ENCODE measurements around the gene AHNAK.
A peak's percentile ranks its signal among the peaks of the same experiment; 100 is the strongest.
"Not testable (repeated sequence)": the region's sequence is repeated elsewhere in the genome, so short reads cannot be mapped to it uniquely, and the experiment has no call there.

AHNAK gene, protein sequence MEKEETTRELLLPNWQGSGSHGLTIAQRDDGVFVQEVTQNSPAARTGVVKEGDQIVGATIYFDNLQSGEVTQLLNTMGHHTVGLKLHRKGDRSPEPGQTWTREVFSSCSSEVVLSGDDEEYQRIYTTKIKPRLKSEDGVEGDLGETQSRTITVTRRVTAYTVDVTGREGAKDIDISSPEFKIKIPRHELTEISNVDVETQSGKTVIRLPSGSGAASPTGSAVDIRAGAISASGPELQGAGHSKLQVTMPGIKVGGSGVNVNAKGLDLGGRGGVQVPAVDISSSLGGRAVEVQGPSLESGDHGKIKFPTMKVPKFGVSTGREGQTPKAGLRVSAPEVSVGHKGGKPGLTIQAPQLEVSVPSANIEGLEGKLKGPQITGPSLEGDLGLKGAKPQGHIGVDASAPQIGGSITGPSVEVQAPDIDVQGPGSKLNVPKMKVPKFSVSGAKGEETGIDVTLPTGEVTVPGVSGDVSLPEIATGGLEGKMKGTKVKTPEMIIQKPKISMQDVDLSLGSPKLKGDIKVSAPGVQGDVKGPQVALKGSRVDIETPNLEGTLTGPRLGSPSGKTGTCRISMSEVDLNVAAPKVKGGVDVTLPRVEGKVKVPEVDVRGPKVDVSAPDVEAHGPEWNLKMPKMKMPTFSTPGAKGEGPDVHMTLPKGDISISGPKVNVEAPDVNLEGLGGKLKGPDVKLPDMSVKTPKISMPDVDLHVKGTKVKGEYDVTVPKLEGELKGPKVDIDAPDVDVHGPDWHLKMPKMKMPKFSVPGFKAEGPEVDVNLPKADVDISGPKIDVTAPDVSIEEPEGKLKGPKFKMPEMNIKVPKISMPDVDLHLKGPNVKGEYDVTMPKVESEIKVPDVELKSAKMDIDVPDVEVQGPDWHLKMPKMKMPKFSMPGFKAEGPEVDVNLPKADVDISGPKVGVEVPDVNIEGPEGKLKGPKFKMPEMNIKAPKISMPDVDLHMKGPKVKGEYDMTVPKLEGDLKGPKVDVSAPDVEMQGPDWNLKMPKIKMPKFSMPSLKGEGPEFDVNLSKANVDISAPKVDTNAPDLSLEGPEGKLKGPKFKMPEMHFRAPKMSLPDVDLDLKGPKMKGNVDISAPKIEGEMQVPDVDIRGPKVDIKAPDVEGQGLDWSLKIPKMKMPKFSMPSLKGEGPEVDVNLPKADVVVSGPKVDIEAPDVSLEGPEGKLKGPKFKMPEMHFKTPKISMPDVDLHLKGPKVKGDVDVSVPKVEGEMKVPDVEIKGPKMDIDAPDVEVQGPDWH (N-terminal part only)

DNA sequence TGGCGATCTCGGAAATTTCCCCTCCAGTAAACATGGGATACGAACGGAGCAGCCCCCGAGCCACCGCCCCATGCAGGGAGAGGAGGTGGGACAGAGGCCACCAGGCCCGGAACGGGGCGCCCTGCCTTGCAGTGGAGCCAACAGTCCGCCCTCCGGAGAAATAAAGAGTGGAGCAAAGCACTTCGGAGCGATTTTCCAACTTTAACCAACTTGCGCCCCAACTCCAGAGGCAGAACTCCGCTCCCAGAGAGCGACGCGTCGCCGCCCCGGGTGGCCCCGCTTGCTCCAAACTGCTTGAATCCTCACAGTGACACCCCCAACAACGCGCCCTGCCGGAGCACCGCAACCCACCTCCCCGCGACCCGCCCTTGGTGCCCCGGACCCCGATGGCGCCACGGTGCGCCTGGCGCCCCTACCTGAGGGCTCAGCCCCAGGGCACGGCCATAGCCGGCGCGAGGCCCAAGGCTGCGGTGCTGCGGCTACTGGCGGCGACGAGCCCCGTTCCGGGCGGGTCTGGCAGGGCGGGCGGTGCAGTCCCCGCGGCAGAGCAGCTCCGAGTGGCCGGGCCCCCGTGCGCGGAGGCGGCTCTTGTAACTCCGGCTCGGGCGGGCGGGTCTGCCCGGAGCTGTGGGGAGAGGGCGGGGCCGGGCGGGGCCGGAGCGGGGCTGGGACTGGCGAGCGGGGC, at the start of gene AHNAK:
Gene AHNAK (minus strand): TSS at position 563 of the 685 bp plus-strand sequence. CDS start 10,708 bp downstream, outside the sequence.
- DNase-seq (ENCODE audit: low read depth): peak; percentile 51

DNA sequence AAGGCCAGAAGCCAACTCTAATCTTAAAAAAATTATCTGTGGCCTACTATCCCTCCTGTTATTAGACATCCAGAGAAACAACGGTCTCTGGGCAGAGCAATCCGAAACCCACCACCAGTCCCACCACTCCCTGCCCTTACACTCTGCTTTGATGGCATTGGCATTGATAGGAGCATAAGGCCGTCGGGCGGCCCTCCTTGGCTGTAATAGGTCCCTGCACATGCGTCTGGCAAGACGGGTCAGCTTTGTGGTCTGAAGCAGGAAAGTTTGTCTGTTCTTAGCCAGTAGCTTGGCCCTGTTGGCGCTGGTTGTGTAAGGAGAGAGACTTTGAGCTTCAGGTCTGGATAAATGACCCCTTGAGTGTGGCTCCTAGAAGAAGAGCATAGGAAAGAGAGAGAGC, 48.5 kb upstream of the AHNAK start:
- DNase-seq (ENCODE audit: low read depth): no peak

DNA sequence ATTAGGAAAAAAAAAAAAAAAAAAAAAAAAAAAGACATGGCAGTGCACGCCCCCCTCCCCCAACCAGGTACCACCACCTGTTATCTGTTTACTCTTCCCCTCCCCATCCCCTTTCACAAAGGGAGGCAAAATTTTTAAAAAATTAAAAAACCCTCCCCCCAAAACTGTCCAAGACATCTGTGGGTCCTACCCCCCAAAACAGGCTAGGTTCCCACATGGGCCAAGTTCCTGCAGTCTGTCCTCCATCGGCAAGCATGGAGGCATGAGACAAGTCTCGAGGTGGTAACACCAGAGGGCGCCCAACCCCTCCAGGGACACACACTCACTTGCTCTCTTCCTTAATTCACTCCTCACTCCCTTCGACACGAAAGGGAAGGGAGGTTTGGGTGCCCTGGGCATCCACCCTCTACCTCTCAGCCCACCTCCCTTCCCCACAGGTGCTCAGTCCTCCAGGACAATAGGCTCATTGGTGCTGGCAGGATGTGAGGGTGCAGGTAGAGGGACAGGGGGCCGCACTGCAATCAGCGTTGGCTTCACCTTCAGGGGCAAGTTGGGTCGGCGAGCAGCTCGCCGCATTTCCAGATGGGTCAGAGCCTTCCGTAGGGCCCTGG, 46.9 kb upstream of the AHNAK start:
- DNase-seq (ENCODE audit: low read depth): peak; percentile 70

DNA sequence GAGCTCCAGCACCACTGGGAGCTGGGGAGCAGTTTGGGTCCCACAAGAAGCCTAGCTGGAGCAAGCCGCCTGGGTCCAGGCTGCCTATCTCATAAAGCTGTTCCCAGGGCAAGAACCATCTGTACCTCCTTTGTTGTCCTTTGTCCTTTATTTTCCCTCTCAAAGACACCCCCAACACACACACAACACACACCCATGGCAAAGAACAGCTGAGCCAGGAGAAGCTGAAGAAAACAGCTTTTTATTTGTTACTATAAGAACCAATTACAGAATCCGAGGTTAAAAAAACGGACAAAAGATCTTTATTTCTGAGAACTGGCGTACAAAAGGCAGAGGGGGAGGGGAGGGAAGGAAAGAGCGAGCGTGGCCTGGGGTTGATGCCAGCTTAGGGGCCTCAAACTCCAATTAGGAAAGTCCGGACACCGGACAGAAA, 46.4 kb upstream of the AHNAK start:
- DNase-seq (ENCODE audit: low read depth): no peak

DNA sequence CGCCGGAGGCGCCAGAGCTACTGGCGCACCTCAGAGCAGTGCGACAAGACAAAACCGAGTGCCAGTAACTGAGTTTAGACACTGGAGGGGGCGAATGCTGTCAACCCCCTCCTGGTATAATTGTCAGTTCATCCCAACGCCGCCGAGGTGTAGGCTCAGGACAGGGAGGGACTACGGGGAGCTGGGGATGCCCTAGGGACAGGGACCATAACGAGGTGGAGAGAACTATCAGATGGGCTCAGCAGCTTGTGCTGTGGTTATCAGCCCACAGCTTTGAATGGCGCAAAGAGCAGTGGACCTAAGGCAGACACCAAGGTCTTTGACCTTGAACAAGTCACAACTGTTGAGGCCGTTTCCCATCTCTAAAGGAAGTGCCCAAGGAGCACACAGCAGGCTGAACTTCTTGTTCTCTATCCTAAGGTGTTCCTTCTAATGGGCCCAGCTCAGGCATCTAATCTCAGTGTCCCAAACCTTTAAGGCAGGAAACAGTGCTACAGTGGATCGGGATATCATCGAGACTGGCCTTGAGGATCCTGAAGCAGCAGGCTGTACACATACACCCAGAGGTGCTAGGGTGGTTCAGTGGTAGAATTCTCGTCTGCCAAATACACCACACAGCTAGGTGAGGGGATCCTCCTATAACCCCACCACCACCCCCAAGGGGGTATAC, 45.7 kb upstream of the AHNAK start:
- DNase-seq (ENCODE audit: low read depth): no peak

DNA sequence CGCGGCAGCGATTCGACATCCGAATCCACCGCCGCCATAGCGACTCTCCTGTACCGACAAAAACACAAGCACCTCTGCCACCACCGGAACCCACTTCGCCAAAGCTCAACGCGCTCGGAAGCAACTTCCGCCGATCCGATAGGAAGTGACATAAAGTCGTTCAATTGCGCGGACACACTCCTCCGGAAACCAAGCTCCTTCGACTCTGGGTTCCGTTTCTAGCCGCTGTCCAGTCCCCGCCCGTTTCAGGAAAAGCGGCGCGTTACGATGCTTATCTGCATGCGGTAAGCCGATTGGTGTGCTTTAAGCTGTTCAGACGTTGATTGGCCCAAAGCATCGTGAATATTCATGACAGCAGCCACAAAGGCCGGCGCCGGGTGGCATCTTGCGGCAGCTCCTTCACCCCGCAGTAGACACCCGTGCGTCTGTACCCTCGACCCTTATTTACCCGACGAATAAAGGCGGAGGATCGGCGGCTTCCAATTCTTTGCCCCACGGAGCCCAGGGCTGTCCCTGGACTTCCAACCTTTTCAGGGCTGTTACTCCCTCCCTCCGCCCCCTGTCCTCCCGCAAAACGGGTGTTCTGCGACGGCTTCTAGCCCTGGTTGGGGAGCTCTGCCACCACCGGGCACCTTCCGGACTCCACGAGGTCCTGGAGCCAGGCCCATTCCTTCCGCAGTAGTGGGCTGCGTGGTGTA, 45.0 kb upstream of the AHNAK start, which contains the start of gene TUT1:
Gene TUT1 (minus strand): TSS at position 76 of the 698 bp plus-strand sequence. CDS start 38 bp downstream, at position 38.
- DNase-seq (ENCODE audit: low read depth): peak; percentile 92

DNA sequence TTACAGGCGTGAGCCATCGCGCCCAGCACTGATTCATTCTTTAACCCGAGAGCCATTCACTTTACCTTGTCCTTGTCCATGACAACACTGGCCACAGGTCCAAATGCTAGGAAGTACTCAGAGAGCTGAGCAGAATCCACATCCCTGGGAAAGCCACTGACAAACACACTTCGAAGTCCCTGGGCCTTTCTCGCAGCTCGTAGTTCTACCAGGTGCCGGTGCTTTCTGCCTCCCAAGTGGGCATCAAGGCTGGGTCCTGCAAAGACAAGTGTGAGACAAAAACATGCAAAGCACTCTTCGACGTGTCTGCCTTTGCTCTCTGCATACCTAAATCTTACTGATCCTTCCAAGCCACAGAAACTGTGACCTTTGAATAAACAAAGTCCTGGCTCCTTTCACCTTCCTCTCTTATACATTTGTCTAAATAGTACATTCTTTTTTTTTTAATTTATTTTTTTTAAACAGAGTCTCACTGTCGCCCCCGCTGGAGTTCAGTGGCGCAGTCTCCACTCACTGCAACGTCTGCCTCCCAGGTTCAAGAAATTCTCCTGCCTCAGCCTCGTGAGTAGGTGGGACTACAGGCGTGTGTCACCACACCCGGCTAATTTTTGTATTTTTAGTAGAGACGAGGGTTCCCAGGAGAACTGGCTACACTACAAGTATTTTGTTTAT, 42.5 kb upstream of the AHNAK start:
- DNase-seq (ENCODE audit: low read depth): no peak

DNA sequence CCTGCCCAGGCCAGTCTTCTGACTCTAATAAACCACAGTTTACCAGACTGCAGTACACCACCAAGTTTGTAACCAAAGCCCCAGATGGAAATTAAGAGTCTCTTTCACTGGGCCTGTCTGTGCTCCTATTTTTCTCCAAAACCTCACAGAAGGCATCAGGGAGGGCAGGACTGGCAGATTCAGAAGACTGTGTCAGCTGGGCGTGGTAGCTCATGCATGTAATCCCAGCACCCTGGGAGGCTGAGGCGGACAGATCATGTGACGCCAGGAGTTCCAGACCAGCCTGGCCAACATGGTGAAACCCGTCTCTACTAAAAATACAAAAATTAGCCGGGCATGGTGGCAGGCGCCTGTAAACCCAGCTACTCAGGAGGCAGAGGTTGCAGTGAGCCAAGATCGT, 38.8 kb upstream of the AHNAK start:
- not testable (repeated sequence) for DNase-seq (ENCODE audit: low read depth)

DNA sequence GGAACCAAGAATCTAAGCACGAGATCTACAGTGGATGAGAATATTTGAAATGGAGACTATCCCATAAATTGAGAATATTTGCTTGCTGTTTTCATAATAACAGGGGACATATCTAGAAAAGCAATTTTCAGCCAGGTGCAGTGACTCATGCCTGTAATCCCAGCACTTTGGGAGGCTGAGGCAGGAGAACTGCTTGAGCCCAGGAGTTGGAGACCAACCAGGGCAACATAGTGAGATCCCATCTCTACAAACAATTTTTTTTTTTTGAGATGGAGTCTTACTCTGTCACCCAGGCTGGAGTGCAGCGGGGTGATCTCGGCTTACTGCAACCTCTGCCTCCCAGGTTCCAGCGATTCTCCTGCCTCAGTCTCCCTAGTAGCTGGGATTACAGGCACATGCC, 35.1 kb upstream of the AHNAK start:
- not testable (repeated sequence) for DNase-seq (ENCODE audit: low read depth)

DNA sequence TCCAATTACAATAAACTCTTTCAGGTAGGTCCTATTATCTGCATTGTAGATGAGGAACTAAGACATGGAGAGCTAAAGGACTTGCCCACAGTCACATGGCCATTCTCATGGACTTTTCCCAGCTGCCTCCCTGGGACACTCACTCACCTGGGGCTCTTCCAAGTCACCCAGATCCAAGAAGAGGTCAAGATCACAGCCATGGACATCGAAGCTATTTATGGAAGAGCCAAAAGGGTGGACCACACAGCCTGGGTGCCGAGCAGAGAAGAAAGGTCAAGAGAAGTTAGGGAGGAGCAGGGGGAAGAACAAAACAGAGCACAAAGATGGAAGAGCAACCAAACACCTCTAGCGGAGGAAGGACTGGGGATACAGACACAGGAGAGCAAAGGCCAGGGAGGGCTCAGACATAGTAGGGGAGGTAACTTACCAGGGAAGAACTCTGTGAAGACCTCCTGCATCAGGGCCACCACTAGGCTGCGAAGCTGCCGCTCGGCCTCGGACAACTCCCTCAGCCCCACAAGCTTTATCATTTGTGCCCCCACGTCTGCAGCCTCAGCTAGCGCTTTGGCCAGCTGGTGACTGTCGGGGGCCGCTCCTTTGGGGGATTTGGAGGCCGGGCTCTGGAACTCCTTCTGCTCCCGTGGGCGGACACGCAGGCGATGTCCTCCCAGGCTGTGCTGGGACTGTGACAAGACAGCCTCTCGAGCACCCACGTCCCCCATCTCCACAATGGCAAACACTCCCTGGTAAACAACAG, 34.5 kb upstream of the AHNAK start:
- no peak for DNase-seq (ENCODE audit: low read depth)

DNA sequence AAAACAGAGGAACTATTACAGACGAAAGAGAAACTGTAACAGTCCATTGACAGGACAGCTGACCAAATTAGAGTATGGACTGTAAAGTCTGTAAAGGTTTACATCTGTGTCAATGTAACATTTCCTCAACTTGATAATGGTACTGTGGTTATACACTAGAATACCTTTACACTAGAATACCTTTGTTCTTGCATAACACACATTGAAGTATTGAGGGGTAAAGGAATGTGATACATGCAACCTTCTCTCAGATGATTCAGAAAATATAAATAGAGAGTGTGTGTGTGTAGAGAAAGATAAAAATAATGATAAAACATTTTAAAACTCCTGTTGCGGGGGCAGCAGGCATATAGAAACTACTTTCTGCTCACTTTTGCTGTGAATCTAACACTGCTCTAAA, 32.6 kb upstream of the AHNAK start:
- no peak for DNase-seq (ENCODE audit: low read depth)

DNA sequence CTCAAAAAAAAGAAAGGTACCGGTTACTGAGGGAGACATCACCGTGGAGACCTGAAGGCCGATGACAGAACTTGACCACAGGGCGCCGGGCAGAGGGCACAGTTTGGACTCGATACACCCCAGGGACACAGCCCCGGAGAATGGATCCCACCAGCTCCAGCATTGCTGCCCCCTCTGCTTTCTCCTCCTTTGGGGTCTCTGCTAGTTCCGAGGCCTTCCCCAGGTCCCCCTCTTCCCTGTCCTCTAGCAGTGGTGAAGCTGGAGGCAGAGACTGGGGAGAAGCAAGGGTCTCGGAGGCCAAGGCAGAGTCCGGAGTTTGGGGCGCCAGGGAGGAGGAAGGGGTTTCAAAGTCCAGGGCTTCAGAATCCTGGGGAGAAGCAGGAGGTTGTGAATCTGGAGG, 31.9 kb upstream of the AHNAK start:
- DNase-seq (ENCODE audit: low read depth): no peak

DNA sequence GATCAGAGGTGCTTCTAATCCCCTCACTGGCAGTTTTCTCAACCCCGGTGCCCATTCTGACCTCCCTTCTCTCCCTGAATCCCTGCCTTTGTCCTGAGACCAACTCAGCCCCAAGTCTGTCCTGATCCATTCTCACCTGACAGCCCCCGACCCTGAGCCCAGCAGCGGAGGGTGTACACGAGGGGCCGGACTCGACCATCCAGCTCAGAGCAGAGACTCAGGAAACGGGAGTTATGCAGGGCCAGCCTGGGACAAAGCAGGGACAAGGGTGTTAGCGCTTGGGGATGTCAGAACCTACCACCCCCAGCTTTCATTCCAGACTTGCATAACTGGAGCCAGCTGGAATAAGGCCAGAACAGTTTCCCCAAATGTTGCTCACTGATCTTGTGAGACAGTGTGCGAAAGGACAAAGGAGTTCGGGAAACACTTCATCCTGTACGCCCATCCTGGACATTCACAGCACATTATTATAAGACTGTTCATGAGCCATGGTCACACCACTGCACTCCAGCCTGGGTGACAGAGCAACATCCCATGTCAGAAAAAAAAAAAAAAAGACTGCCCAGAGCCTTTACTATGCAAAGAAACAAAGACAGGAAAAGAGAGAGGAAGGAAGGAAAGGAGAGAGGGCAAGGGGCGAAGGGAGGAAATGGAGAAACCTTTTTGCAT, 30.6 kb upstream of the AHNAK start:
- no peak for DNase-seq (ENCODE audit: low read depth)

DNA sequence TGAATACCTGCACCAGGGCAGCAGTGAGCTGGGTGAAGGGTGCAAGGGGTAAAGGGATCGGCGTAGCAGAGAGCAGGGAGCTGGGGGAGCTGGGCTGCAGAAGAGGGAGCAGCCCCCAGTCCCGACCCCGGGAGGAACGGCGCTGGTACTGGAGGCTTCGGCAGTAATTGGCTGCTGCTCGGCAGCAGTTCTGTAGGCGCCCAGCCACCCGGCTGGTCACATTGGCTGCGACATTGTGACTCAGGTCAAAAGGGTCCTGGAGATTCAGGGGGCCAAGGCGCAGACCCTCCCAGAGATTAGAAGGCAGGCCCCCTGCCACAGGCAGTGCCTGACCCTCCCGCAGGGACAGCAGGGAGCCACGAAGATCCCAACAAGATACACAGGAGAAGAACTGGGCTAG, 29.2 kb upstream of the AHNAK start:
- no peak for DNase-seq (ENCODE audit: low read depth)

DNA sequence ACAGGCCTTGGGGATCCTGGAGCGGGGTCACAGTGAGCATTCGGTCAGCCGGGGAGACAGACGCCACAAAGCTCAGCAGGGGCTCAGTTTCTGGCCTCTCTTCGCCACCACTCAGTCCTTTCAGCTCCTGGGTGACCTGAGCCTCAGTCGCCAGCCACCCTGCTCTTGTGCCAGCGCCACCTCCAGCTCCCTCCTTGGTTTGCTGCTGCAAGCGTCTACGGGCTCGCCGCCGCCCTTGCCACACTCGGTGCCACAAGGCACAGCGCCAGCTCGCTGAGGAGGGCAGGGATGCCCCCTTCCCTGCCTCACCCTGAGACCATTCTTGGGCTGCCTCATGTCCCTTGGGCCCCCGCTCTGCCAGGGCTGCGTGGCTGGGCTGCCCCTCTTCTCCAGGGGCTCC, 28.6 kb upstream of the AHNAK start:
- no peak for DNase-seq (ENCODE audit: low read depth)

DNA sequence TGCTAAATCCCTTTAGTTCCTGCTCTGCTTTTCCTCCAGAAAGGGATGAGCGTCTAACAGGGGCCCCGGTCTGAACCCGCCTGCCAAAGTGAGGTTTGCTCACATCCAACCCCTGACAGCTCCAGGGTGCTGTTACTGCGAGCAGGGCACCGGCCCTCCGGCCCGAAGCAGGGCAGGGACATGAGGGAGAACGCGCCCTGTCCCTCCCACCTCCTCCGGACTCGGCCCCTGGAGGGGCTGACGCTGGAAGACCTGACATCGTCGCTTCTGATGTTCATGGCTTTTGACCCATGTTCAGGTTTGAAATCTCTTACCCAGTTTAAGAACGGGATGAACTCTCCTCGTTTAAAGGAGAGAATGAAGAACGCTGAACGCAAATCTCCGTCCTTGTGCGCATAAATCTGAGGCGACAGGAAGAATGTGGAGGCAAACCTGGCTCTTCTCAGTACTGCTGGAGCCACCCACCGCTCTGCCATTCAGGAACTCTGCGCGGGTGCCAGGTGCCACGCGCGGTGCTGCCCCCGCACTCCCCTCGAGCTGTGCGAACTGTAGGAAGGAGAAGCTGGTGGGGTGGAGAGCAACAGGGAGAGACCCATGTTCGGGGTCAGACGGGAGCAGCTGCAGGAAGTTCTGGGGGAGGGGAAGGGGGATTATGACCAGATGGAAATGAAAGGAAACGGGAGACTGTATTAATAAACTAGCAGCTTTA, 27.9 kb upstream of the AHNAK start:
- DNase-seq (ENCODE audit: low read depth): no peak
